ENCODE measurements around the gene POLR3A.

Gene POLR3A

GRCh38 chr10:78013564-78013963 lies 15.8 kb downstream of the POLR3A start:
- no peak overlapping the region for H3K4me3 ChIP-seq (ENCODE audit: low read depth, low read length)
- TF ChIP-seq, protein P1, sequence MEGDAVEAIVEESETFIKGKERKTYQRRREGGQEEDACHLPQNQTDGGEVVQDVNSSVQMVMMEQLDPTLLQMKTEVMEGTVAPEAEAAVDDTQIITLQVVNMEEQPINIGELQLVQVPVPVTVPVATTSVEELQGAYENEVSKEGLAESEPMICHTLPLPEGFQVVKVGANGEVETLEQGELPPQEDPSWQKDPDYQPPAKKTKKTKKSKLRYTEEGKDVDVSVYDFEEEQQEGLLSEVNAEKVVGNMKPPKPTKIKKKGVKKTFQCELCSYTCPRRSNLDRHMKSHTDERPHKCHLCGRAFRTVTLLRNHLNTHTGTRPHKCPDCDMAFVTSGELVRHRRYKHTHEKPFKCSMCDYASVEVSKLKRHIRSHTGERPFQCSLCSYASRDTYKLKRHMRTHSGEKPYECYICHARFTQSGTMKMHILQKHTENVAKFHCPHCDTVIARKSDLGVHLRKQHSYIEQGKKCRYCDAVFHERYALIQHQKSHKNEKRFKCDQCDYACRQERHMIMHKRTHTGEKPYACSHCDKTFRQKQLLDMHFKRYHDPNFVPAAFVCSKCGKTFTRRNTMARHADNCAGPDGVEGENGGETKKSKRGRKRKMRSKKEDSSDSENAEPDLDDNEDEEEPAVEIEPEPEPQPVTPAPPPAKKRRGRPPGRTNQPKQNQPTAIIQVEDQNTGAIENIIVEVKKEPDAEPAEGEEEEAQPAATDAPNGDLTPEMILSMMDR (IDR thresholded peaks at IDR 0.05; ENCODE audit: low read depth, low read length, missing control alignments) = no peak
- in situ Hi-C loops (cut with HindIII; ENCODE audit: low sequenced_read_pairs) = no loop called here
- no peak for DNase-seq (ENCODE audit: low read depth)

DNA sequence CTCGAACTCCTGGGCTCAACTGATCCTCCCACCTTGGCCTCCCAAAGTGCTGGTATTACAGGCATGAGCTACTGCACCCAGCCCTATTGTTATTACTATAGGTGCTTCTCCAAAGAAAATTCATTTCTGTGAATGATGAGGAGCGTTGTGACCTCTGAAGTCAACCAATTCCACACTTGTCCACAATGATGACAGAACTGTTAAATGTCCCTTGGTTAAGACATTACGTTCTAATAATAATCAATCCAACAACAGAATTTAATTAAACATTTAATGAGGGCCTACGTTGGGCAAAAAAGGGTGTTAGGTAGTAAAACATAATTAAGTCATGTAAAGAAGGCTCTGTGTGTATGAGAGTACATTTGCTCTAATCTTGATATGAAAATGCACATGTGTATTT lies 18.2 kb downstream of the POLR3A start:
- no peak for DNase-seq (ENCODE audit: low read depth)
- in situ Hi-C loops (cut with HindIII; ENCODE audit: low sequenced_read_pairs) = no loop called here
- TF ChIP-seq, protein P1 (IDR thresholded peaks at IDR 0.05; ENCODE audit: low read depth, low read length, missing control alignments) = no peak
- H3K4me3 ChIP-seq (ENCODE audit: low read depth, low read length) = no peak overlapping the region

- in situ Hi-C loops (cut with HindIII; ENCODE audit: low sequenced_read_pairs) = no loop called here
- TF ChIP-seq, protein P1 (IDR thresholded peaks at IDR 0.05; ENCODE audit: low read depth, low read length, missing control alignments) = no peak
- H3K4me3 ChIP-seq (ENCODE audit: low read depth, low read length) = no peak overlapping the region
- DNase-seq (ENCODE audit: low read depth) = no peak
Observed at GRCh38 chr10:78010278-78010677, 19.0 kb downstream of the POLR3A start.

GRCh38 chr10:78009662-78010061 lies 19.7 kb downstream of the POLR3A start:
- no peak for DNase-seq (ENCODE audit: low read depth)
- in situ Hi-C loops (cut with HindIII; ENCODE audit: low sequenced_read_pairs) = no loop called here
- TF ChIP-seq, protein P1 (IDR thresholded peaks at IDR 0.05; ENCODE audit: low read depth, low read length, missing control alignments) = no peak
- no peak overlapping the region for H3K4me3 ChIP-seq (ENCODE audit: low read depth, low read length)

DNA sequence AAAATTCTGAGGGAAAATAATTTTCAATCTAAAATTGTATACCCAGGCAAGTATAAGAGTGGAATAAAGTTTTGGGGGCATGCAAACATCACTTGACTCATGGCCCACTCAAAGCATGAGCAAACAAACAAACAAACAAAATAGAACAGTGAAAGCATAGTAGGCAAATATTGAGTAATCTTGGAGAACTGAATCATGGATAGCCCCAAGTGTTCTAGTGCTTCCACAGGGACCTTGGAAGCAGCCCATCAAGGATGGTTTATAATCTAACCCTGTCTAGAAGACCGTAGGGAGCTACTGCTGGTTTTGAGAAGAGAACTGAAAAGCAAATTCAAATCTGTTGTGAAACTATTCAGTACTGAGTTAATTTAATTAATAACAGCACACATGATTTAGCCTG lies 22.1 kb downstream of the POLR3A start:
- in situ Hi-C loops (cut with HindIII; ENCODE audit: low sequenced_read_pairs) = no loop called here
- no peak overlapping the region for H3K4me3 ChIP-seq (ENCODE audit: low read depth, low read length)
- TF ChIP-seq, protein P1 (IDR thresholded peaks at IDR 0.05; ENCODE audit: low read depth, low read length, missing control alignments) = no peak
- DNase-seq (ENCODE audit: low read depth) = no peak

DNA sequence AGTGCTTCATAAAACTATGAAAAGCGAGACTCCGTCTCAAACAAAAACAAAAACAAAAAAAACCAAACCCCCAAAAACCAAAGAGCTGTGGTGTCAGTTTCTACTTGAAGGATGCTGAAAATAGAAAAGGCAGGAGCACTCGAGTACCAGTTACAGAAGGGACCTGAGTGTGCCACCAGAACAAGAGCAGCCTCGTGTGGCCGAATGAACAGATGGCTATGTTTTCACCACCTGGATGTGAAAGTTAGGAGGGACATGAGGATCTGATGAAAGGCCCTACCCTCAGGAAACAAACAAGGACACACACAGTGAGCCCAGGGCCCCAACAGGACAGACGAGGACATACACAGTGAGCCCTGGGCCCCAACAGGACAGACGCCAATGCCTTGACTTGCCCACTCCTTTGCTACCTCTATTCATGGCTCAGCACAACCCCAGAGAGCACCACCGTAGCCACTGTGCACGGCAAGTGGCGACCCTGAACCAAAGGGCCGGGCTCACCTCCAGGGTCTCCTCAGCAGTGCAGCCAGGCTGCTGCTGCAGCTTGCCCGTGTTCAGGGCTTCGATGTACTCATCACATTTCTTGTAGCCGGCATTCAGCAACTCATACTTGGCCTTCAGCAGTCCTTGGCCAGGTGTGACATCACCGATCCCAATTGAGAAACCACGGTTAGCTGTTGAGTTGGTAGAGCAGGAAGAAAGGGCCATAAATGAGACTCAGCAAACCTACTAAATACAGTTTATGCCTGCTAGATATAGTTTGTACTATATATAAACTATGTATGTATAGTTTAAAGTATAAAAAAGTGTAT lies 24.9 kb downstream of the POLR3A start:
- TF ChIP-seq, protein P1 (IDR thresholded peaks at IDR 0.05; ENCODE audit: low read depth, low read length, missing control alignments) = no peak

More for the DNA sequence above, 24.9 kb downstream of the POLR3A start:
- no peak for DNase-seq (ENCODE audit: low read depth)
- no peak overlapping the region for H3K4me3 ChIP-seq (ENCODE audit: low read depth, low read length)
- in situ Hi-C loops (cut with HindIII; ENCODE audit: low sequenced_read_pairs) = no loop called here

Measured in astrocyte of the cerebellum (primary cell).